ENCODE data around the gene TTYH1.

DNA sequence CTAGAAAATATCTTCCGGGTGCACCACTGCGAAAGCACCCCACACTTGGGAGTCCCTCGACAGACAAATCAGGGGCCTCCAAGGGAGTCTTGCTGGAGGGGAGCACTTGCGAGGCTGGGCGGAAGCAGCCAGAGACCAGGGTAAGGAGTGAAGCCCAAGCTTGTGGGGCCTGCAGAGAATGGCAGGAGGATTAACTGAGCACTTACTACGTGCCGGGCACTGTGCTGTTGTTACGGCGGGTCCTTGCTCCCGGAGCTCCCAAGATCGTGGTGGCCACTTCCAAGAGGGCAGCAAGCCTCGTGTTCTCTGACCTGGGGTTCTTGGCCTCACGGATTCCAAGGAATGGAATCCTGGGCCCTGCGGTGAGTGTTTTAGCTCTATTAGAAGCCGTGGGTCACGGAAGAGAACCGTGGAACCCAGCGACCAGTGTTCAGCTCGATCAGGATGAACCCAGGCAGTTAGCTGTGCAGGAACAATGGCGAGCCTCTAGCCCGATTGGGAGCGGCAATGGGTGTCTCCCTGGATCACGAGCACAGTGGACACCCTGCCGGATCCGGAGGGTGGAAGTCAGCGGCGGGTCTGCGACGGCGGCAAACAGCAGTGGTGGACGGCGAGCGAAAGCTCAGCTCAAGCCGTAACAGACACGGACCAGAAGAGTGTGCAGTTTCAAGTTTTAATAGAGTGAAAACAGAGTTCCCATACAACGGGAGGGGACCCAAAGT lies 9.6 kb downstream of the TTYH1 start:
- TF ChIP-seq YY1 (IDR thresholded peaks at IDR 0.05; ENCODE audit: low read depth) (no peak), EGR1 (IDR thresholded peaks at IDR 0.05) (no peak), EP300 (IDR thresholded peaks at IDR 0.05; ENCODE audit: borderline replicate concordance) (no peak), RAD21 (IDR thresholded peaks at IDR 0.05; ENCODE audit: low read depth) (no peak), CEBPB (IDR thresholded peaks at IDR 0.05) (no peak), TEAD4 (IDR thresholded peaks at IDR 0.05) (no peak), FOXM1 (IDR thresholded peaks at IDR 0.05; ENCODE audit: borderline replicate concordance, low read depth) (no peak), ZBTB7A (IDR thresholded peaks at IDR 0.05; ENCODE audit: low read depth) (no peak), NFIC (IDR thresholded peaks at IDR 0.05) (no peak)
- TF ChIP-seq, protein P1, sequence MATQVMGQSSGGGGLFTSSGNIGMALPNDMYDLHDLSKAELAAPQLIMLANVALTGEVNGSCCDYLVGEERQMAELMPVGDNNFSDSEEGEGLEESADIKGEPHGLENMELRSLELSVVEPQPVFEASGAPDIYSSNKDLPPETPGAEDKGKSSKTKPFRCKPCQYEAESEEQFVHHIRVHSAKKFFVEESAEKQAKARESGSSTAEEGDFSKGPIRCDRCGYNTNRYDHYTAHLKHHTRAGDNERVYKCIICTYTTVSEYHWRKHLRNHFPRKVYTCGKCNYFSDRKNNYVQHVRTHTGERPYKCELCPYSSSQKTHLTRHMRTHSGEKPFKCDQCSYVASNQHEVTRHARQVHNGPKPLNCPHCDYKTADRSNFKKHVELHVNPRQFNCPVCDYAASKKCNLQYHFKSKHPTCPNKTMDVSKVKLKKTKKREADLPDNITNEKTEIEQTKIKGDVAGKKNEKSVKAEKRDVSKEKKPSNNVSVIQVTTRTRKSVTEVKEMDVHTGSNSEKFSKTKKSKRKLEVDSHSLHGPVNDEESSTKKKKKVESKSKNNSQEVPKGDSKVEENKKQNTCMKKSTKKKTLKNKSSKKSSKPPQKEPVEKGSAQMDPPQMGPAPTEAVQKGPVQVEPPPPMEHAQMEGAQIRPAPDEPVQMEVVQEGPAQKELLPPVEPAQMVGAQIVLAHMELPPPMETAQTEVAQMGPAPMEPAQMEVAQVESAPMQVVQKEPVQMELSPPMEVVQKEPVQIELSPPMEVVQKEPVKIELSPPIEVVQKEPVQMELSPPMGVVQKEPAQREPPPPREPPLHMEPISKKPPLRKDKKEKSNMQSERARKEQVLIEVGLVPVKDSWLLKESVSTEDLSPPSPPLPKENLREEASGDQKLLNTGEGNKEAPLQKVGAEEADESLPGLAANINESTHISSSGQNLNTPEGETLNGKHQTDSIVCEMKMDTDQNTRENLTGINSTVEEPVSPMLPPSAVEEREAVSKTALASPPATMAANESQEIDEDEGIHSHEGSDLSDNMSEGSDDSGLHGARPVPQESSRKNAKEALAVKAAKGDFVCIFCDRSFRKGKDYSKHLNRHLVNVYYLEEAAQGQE (IDR thresholded peaks at IDR 0.05; ENCODE audit: low read depth): no peak
- TF ChIP-seq, protein P2, sequence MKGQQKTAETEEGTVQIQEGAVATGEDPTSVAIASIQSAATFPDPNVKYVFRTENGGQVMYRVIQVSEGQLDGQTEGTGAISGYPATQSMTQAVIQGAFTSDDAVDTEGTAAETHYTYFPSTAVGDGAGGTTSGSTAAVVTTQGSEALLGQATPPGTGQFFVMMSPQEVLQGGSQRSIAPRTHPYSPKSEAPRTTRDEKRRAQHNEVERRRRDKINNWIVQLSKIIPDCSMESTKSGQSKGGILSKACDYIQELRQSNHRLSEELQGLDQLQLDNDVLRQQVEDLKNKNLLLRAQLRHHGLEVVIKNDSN (IDR thresholded peaks at IDR 0.05): no peak
- TF ChIP-seq, protein P3, sequence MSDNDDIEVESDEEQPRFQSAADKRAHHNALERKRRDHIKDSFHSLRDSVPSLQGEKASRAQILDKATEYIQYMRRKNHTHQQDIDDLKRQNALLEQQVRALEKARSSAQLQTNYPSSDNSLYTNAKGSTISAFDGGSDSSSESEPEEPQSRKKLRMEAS (IDR thresholded peaks at IDR 0.05): no peak

Data from Ishikawa (cell line).